Activated T-helper 9 cell treated with anti-CD3 and anti-CD28 coated beads, Interleukin-2, amount 50 U/mL, for 16 hours (primary cell): ENCODE data around the gene LRRC41.
"Not testable (repeated sequence)": the region's sequence is repeated elsewhere in the genome, so short reads cannot be mapped to it uniquely, and the experiment has no call there.

Experiments
- DNase-seq: peaks from one replicate; pipeline ENCODE4 v3.0.0-alpha.2; 2020; ENCODE audit warnings: low read depth

LRRC41 gene

DNA sequence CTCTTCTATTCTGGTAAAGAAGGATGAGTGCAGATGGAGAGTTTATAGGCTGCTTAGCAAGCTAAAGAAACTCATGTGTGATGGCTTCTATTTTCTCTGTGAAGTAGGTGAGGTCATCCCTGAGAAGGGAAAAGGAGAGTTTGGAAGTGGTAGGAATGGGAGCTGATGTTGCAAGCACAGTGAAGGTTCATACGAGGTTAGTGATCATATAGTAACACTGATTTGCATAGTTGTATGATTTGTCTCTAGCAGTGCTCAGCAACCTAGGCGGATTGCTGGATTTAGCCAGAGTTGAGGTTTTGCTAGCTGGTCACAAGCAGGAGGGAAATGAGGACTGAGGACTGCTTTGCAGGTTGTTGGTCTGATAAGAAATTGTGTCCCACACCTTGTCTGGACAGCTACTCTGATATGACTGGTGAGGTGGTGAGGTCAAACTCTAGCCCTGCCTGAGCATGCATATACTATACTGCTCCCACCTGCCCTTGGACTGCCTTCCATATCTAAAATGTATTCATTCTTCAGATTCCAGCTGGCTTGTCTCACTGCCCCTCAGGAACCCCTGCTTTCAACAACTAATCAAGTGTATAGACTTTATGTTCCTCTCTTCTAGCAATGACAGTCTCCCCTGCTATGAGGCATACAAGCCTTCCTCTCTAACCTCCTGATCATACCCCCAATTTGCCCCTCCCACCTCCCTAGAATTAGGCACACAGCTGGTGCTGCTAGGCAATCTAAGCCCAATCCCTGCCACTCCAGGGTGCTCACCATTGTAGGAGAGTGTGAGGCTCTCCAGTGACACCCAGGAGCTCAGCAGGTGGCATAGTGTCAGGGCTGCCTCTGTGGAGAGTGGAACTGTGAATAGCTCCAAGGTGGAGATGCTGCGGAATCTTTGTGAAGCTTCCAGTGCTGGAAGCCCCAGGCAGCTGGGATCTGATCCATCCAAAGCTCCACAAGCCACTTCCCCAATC, 18.5 kb downstream of the LRRC41 start:
- no peak for DNase-seq

DNA sequence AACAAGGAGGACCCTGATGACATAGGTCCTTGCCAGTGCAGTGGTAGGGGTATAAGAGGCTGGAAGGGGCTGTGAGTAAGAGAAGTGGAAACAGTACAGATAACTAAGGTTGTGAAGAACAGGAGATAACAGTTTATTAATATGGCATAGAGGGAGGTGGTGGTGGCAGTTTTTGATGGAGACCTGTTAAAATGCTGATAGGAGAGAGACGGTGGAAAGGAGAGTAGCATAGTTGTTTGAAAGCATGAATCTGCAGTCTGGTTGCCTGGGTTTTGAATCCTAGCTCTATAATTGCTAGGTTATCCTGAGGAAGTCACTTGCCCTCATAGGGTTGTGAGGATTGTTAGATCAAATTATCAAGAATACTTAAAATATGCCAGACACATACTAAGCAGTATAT, 19.4 kb downstream of the LRRC41 start:
- no peak for DNase-seq

DNA sequence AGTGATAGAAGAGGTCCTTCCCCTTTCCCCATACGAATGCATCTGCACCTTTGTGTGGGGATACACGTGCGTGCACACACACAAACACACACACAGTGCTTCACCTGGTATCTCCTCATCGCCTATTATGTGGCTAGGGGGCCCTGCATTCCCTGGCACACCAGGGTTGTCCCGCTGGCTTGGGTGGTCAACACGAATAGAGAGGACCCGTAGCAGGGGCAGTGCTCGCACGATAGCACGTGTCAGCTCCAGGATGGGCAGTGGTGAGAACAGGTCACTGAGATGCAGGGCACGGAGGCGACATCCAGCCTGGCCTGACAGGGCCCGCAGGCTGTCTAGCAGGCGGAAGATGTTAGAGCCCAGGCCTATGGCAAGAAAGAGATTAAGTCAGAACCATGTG, 22.4 kb downstream of the LRRC41 start:
- no peak for DNase-seq

DNA sequence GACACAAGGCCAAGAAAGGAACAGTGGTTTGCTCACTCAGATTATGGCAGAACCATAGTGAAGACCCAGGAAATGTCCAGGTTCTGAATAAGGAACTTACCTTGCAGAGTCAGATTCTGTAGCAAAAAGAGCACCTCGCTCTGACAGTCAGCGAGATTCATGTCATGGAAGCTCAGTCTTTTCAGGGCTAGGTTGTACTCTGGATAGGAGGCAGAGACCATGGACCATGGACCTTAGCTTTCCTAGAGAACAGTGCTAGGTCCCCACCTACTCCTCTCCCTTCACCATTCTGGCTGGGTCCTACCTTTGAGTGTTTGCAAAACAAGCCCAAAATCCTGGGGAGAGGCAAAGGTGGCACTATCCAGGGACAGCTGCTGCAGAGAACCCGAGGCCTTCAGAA, 23.3 kb downstream of the LRRC41 start:
- no peak for DNase-seq

- no peak for DNase-seq
Measured at GRCh38 chr1:46278807-46279206, 24.6 kb downstream of the LRRC41 start.

- no peak for DNase-seq
Measured at GRCh38 chr1:46277658-46278373, 25.6 kb downstream of the LRRC41 start.

DNA sequence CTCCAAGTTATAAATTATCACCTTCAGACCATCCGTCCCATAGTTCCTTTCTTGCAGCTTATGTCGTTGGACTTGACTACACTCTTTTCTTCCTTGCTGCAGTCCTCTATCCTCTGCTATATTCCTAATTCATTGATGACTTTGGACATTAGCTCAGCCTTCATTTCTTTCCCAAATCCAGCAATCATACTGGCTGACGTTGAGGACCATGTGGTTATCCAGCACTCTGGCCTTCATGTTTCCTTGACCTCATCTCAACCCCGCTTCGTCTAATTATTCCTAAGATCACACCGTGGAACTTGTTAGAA, 28.4 kb downstream of the LRRC41 start:
- no peak for DNase-seq

DNA sequence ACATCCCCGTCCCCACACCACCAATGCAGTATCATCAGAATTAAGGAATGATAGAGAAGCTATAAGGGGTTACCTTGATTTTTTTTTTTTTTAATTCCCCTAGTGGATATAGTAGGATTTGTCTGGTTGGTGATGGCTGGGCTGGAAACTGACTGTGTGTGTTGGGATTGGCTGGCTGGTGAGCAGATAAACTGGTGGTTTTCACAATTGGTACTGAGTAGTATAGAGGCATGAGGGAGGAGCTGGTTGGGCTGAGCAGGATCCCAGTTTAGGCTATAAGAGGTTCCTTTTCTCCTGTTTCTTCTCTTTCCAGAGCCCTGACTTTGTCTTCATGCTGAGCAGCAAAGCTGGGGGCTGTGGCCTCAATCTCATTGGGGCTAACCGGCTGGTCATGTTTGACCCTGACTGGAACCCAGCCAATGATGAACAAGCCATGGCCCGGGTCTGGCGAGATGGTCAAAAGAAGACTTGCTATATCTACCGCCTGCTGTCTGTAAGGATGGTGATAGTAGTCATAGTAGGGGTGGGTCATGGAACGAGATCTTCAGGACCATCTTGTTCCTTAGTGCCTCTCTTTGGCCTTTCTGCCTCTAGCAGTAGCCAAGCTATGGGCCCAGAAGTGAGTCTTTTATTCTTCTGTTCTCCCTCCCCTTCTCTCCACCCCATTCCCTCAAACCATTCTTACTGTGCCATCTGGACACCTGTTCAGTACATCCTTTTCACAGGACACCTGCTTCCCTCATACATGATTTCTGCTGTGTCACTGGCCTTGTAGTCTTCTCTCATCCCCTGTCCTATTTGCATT, 29.0 kb downstream of the LRRC41 start:
- DNase-seq = no peak

DNA sequence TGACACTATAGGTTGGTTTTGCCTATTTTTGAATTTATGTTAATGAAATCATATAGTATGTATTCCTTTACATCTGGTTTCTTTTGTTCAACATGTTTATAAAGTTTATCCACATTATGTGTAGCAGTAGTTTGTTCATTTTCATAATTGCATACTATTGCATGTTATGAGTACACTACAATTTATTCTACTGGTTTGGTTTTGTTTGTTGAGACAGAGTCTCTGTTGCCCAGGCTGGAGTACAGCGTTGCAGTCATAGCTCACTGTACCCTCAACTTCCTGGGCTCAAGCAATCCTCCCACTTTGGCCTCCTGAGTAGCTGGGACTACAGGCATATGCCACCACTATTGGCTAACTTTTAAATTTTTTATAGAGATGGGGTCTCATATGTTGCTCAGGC, 34.8 kb downstream of the LRRC41 start:
- DNase-seq = no peak

DNA sequence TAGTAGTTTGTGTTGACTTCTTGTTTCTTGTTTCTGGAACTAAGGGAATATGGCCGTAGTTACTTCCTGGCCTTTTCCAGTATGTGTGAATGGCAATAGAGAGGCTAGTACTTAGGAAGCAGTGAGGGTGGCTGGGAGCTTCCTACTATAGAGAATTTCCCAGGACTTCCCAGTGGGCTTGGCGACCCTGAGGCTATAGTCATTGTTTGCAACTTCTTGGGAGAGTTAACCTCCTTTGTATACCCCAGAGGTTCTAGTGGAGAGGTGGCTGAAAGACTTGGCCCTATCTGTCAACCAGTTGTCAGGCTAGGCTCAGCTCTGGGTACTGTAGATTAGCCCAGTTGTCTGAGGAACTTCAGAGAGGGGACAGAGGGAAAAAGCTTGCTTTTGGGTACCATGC, 40.3 kb downstream of the LRRC41 start:
- no peak for DNase-seq

DNA sequence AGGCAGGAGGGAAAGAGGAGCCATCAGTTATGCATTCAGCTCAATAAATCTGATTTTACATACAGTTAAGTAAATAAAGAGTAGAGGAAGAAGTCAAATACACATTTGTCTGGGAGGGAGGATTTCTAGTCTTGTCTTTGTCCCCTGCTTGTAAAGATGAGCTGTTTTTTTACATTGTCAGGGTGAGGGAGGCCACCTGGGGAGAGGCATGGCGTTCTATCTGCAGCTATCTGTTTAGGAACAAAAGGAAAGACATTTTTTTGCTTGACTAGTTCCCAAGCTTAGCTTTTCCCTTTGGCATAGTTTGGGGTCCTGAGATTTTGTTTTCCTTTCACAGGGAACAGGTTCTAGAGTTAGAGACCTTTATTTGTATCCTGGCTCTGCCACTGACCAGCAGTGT, 40.9 kb downstream of the LRRC41 start:
- no peak for DNase-seq

DNA sequence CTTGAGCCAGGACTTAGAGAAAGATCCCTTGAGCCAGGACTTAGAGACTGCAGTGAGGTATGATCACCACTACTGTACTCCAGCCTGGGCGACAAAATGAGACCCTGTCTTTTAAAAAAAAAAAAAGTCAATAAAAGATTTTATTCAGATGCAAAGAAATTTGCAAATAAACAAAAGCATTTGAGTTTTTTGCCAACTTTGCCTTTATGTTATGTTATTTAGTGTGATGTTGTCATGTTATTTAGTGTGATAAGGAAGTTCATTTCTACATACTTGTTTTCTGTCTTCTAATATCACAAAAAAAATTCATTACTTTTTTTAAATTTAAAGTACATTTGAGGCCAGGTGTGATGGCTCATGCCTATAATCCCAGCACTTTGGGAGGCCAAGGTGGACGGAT, 46.9 kb downstream of the LRRC41 start:
- no peak for DNase-seq

- no peak for DNase-seq
Measured at GRCh38 chr1:46254668-46255067, 48.7 kb downstream of the LRRC41 start.

DNA sequence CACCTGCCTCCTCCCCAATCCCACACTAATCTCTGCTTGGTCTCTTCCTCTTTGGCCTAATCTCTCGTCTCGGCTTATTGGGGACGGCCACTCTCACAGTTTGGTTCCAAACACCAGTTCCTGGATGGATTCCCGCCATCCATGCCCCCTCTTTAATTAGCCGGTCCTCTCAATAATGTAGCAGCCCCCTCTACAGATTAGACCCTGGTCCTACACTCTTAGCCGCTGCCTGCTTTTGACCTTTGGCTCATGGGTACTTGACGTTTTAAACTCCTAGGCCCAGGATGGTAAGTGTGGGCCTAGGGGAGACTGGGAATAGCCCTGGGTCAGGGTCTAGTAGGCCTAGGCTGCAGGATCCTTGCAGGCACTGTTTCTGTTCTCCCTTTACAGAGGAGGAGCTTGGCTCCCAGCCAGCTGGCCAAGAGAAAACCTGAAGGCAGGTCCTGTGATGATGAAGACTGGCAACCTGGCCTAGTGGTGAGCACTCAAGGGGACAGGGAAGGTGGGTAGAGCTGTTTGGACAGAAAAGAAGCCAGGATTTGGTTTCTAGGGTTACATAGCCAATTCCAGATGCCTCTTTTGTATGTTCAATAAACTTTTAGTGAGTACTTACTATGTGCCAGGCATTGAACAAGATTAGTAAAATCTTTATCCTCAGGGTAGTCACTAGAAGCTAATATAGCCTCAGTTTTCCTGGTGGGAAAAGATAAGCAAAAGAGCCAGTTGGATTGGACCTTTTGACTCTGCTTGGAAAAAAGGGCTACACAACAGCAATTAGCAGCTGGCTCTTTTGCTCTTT, 55.1 kb downstream of the LRRC41 start:
- no peak for DNase-seq

- DNase-seq = peak; percentile 94
Measured at GRCh38 chr1:46247436-46248121, 55.8 kb downstream of the LRRC41 start, which contains the start of gene RAD54L. TSS of gene RAD54L (plus strand) at chr1:46247763. CDS start at chr1:46248406, 643 bp downstream.

DNA sequence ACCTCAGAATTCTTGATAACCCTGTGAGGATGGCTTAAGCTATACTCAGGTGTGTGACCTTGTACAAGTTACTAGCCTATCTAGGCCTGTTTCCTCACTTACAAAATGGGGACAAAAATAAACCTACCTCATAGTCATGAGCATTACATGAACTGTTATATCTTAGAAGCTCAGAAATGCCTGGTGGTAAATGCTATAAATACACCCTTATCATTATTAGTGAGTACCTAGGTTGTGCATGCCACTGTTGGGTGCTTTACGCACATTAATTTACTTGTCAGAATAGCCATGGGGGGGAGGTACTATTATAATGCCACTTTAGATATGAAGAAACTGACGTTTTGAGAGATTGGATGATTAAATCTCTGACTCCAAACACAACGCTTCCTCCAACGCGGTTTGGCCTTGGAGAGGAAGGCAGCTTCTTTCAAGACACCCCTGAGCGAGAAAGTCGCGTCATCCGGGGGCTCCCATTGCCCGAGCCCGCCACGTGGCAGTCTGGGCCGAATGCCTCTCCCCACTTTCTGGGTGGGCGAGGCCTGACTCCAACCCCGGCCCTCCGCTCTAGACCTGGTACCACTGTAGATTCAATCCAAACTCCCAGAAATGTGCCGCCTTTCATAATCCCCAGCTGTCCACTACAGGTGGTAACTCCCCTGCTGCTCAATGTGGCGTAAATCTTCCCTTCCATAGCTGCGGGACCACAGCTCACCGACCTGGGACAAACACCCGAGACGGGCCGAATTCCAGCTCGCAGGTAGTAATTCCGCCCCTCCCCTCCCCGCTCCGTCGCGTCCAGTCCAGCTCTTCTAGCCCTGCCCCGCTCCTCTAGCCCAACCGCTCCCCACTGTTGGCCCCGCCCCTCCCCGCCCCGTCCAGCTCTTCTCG, 56.6 kb downstream of the LRRC41 start:
- peak; percentile 21 for DNase-seq

GRCh38 chr1:46246136-46246535, 57.3 kb downstream of the LRRC41 start:
- DNase-seq = not testable (repeated sequence)

DNA sequence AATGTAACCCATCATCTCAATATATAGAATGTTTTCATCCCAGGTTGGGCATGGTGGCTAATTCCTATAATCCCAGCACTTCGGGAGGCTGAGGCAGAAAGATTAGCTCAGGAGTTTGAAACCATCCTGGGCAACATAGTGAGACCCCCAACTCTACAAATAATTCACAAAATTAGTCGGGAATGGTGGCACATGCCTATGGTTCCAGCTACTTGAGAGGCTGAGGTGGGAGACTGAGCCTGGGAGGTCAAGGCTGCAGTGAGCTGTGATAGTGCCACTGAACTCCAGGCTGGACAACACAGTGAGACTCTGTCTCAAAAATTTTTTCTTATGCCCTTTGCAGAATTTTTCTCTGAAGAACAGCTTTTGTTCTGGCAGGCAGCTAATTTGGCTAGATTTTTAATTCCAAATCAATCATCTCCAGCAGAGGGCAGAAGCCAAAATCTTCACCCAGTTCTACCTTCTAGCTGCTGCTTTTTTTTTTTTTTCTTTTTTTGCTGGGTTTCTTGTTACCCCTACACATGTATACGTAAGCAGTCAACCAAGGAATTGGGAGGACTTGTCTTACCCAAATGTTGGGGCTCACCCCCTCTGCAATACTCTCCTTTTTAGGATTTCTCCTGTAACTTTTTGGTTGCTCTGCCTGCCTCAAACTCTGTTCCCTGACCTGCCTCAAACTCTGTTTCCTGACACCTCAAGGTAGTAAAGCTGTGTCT, 58.6 kb downstream of the LRRC41 start:
- DNase-seq = no peak

DNA sequence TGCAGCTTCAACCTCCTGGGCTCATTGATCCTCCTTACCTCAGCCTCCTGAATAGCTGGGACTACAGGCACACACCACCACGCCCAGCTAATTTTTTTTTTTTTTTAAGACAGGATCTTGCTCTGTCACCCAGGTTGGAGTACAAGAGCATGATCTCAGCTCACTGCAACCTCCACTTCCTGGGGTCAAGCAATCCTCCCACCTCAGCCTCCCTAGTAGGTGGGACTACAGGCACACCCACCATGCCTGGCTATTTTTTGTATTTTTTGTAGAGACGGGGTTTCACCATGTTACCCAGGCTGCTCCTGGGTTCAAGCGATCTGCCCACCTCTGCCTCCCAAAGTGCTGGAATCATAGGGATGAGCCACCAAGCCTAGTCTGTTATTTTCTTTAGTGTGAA, 59.6 kb downstream of the LRRC41 start:
- DNase-seq = not testable (repeated sequence)
